Hematopoietic multipotent progenitor cell treated with erythropoietin and hydrocortisone succinate and interleukin-3 and kit ligand, for 4 days (in vitro differentiated cells): ENCODE measurements around the gene FHDC1.
A peak's percentile ranks its signal among the peaks of the same experiment; 100 is the strongest.

ENCODE experiments used
- DNase-seq: peaks from one replicate; pipeline ENCODE4 v3.0.0-alpha.2; 2015

Gene FHDC1

DNA sequence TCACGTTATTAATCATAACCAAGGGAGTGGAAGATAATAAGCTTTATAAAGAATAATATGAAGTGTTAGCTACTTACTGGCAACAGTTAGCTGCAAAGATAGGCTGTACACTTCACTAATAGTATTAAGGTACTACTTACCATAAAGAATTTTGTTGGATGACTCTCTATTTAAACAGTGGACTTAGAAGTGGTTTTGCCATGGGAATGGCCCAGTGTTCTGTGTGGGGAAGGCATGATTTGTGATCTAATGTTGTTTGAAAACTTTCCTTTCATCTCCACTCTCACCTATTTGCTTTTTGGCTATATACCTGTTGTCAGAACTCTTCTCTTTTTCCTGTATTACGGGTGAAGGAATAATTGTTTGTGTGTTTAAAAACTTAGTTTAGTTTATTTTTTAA lies 23.0 kb downstream of the FHDC1 start:
- no peak for DNase-seq

DNA sequence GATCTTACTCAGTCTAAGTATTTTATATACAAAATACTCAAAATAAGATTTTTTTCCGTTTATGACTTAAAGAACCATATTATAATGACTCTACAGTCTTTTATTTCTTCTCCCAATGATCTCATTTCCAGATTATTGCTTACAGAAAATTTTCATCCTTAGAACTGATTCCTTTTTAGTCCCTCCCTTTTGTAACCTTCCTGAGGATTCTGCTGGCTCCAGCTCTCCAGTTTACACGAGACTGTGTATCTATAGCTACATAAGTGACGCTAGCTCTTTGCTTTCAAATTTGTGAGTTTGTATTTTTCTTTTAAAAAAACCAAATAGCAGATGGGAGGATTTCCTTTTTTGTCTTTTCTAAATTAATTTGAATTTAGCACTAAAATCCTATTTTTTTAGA lies 24.0 kb downstream of the FHDC1 start:
- no peak for DNase-seq

DNA sequence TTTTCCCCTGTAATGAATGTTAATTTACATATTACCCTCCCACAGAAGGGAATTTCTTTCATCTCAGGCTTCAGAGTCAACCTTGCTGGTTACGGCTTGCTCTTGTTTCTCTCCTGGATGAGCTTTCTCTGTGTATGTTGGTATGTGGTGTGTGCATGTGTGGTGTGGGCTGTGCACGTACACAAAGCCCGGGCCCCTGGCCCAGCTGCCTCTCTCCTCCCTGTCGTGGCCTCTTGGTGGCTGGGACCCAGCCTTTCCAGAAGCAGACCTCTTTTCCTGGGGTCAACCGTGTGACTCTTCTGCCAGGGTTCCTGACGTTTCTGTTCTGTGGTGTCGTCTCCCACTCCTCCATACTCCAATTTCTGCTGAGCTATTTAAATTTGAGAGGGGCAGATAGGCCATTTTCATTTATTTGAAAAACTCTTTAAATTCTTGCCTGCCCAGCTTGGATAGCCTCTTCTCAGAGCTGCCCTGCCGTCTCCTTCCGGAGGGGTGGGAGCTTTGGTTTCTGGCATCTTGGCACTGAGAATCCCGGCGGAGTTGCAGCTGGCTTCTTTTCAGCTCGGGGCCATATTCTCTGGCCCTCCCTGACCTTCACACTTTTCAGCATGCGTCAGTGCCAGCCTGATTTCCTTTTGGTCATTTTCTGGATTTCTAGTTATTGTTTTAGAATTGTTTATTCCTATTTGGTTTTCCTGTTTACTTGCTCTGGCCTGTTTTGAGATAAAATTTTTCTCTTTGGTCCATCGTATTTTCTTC lies 25.1 kb downstream of the FHDC1 start:
- no peak for DNase-seq

DNA sequence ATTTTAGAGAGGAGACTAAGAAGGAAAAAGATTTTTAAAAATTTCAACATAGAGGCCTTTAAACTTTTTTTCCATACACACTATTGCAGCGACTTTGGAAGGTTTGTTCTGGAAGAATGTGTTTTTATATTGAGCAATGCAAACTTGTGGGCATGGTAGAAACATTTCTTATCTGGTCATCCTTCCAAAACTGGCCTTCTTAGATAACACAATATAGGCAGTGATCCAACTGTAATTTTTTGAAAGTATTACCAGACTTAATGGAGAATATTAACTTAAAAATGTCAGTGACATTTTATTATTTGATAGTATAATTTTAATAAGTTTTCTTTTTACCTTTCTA lies 25.6 kb downstream of the FHDC1 start:
- peak; percentile 78 for DNase-seq

- DNase-seq = peak; percentile 29
Measured at GRCh38 chr4:152962150-152962549, 26.0 kb downstream of the FHDC1 start.

GRCh38 chr4:152964335-152964734 lies 28.2 kb downstream of the FHDC1 start:
- DNase-seq = no peak

DNA sequence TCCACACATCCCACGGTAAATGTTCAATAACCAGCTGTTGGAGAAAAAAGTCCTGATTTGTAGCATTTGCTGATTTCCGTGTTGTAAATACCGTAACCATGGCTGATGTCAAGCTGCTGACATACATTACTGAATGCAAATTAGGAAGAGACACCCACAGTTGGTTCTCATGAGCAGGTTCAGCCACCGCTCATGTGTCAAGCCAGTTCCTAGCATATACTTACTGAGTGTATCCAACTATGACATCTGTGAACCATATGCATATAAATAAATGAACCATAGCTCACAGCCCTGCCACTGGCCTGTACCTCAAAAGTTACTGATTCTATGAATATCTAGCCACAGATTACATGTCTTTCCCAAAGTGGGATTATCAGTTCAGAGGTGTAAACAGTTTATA lies 29.5 kb downstream of the FHDC1 start:
- DNase-seq = no peak

- DNase-seq = no peak
Measured at GRCh38 chr4:152967907-152968306, 31.8 kb downstream of the FHDC1 start.

GRCh38 chr4:152968806-152969394 lies 32.8 kb downstream of the FHDC1 start:
- DNase-seq = no peak

GRCh38 chr4:152970102-152970820 lies 34.1 kb downstream of the FHDC1 start:
- no peak for DNase-seq

DNA sequence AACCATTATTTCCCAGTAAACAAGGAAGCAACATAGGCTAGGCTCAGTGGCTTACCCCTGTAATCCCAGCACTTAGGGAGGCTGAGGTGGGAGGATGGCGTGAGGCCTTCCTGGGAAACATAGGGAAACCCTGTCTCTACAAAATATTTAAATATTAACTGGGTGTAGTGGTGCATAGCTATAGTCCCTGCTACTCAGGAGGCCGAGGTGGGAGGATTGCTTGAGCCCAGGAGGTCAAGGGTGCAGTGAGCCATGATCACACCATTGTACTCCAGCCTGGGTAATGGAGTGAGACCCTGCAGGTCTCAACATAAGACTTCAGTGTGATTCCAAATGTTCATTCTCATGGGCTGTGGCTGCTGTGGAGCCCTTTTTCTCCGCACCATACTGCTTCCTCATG lies 34.9 kb downstream of the FHDC1 start:
- DNase-seq = no peak

DNA sequence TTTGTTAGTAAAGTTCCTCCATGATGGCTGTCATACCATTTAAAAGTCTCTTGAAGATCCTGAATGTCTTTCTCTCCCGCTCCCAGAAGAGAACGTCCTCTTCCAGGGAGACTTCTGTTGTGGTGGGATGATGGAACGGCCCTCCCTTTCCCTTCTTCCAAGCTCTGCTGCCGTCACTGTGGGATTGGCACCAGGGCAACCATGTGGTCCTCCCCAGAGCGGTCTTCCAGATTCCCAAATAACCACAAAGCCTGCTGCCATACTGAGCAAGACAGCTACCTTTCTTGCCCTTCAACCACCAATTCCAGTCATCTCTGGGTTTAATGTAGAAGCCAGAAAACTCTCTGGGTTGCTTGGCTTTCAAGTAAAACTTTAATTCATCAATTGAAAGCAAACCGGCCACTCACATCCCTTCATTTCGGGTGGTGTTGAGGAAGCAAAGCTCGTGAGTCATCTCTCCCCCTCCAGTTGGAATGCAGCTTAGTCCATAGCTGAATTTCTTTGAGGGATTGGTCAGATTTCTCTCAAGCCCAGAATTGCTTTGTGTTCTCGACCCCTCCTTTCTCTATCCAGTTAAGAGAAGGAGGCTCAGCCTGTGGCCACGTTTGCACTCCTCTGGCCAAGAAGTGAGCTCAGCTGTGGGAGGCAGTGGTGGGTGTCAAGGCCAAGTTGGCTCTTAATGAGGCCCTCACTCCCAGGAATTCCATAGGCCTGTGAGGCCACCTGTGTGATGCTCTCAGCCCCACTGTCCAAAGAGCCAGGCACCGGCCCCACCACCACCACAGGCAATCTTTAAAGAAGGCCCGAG lies 36.9 kb downstream of the FHDC1 start:
- no peak for DNase-seq

DNA sequence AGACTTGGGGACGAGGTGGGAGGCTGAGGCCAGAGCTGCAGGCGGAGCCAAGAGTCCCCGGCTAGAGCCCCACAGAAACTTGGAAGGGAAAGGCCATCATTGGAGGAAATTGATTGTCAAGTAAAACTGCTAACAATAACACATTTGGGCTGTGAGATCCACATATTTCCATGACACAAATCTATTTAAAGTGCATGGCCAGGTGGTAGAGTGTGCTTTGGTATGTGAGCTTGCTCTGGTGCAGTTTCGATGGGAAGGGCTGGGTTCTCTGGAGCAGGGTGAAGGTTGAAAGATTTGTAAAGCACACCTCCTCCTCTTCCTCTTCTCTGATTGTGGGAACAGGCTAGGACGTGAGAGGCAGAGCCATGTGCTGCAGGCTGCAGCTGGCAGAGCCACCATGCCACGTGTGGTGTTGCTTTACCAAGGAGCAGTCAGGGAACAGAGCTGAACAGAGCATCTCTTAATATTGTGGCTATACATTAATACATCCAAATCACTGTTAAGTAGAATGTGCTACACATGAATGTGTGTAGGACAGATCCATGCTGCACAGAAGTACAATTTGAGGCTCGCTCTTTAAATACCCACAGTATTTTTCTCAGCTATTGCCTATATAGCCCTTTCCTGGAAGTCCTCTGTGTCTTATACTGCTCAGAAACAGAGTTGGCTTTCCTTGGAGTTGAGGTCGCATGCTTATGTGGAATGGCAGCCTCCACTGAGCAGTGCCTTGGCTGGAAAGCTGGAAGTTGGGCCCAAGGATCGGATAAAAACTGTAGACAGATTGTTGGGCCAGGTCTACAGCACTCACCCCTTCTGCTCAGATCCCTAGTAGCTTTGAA lies 37.7 kb downstream of the FHDC1 start:
- no peak for DNase-seq

DNA sequence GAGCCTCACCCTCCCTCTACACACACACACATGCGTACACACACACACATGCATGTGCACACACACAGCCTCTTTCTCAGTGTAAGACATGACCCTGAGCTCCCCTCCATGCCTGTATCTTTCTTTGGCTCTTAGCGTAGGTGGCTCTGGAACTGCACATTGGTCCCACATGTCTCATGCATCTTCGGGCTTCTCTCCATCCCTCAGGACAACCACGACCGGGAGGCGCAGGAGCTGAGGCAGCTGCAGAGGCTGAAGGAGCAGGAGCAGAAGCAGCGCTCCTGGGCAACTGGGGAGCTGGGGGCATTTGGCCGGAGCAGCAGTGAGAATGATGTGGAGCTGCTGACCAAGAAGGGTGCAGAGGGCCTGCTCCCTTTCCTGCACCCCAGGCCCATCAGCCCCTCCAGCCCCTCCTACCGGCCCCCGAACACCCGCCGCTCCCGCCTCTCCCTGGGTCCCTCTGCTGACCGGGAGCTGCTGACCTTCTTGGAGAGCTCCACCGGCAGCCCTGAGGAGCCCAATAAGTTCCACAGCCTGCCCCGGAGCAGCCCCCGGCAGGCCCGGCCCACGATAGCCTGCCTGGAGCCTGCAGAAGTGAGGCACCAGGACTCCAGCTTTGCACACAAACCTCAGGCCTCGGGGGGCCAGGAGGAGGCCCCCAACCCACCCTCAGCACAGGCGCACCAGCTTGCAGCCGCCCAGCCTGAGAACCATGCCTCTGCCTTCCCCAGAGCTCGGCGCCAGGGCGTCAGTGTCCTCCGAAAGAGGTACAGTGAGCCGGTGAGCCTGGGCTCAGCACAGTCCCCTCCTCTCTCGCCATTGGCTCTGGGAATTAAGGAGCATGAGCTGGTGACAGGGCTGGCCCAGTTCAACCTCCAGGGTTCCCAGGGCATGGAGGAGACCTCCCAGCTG lies 38.6 kb downstream of the FHDC1 start:
- DNase-seq = no peak

GRCh38 chr4:152975380-152976211 lies 39.5 kb downstream of the FHDC1 start:
- DNase-seq = no peak

DNA sequence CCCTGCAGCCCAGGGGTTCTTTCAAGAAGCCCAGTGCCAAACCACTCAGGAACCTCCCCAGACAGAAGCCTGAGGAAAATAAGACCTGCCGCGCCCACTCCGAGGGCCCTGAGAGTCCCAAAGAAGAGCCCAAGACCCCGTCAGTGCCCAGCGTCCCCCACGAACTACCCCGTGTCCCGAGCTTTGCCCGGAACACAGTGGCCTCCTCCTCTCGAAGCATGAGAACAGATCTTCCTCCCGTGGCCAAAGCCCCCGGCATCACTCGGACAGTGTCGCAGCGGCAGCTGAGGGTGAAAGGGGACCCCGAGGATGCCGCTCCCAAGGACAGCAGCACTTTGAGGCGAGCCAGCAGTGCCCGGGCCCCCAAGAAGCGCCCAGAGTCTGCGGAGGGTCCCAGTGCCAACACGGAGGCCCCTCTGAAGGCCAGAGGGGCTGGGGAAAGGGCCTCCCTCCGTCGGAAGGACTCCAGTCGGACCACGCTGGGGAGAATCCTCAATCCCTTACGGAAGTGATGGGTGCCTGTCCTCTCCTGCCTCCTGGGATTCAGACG lies 40.2 kb downstream of the FHDC1 start:
- no peak for DNase-seq

GRCh38 chr4:152979731-152980330 lies 43.7 kb downstream of the FHDC1 start:
- no peak for DNase-seq

GRCh38 chr4:152981278-152981677 lies 45.2 kb downstream of the FHDC1 start:
- no peak for DNase-seq

DNA sequence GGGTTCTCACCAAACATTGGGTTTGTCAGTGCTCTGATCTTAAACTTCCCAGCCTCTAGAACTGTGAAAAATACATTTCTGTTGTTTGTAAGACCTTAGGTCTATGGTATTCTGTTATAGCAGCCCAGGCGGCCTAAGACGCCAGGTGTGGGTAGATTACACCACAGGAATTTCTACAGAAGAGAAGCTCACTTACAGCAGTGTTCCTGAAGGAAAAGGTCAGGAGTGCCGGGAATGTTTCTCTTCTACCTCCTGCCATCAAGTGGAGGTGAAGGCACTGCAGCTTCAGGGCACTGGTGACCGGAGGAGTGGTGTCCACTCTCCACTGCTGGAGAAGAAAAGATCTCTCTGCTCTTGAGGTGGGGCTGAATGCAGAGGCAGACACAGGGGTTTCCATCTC lies 45.7 kb downstream of the FHDC1 start:
- DNase-seq = no peak

GRCh38 chr4:152983221-152983620 lies 47.1 kb downstream of the FHDC1 start:
- no peak for DNase-seq
